ENCODE results near the gene UBE2M.

The UBE2M gene

GRCh38 chr19:58560921-58561320 lies 2.5 kb upstream of the UBE2M start:
- no peak for TF ChIP-seq CTCF (IDR thresholded peaks at IDR 0.05)
- Histone ChIP-seq H3K79me2 (peaks cover 21% of the 10 kb centered on the region), H3K9ac (no peak overlapping the region), H3K36me3 (ENCODE audit: control insufficient read depth, insufficient read depth, low read length) (no peaks in the 10 kb centered on the region), H3K27me3 (ENCODE audit: control insufficient read depth, insufficient read depth, low read length) (no peaks in the 10 kb centered on the region), H3K27ac (no peak overlapping the region), H3K9me3 (ENCODE audit: control insufficient read depth, low read length) (no peaks in the 10 kb centered on the region), H3K4me1 (peaks cover 35% of the 10 kb centered on the region), H2AFZ (no peak overlapping the region), H3K4me2 (ENCODE audit: low read length) (no peak overlapping the region), H3K4me3 (ENCODE audit: low read depth, low read length) (no peak overlapping the region)

GRCh38 chr19:58560007-58560887 lies 1.8 kb upstream of the UBE2M start:
- no peaks in the 10 kb centered on the region for H3K36me3 ChIP-seq (ENCODE audit: control insufficient read depth, insufficient read depth, low read length)
- H3K9me3 ChIP-seq (ENCODE audit: control insufficient read depth, low read length): no peaks in the 10 kb centered on the region
- H3K27me3 ChIP-seq (ENCODE audit: control insufficient read depth, insufficient read depth, low read length): no peaks in the 10 kb centered on the region
- peak overlapping the region; percentile 100 for H3K27ac ChIP-seq
- TF ChIP-seq CTCF (IDR thresholded peaks at IDR 0.05): no peak
- H2AFZ ChIP-seq: peak overlapping the region; percentile 92
- H3K4me3 ChIP-seq (ENCODE audit: low read depth, low read length): peak overlapping the region; percentile 91
- H3K79me2 ChIP-seq: peaks cover 28% of the 10 kb centered on the region
- H3K9ac ChIP-seq: no peak overlapping the region
- H3K4me1 ChIP-seq: peaks cover 39% of the 10 kb centered on the region
- peak overlapping the region; percentile 82 for H3K4me2 ChIP-seq (ENCODE audit: low read length)

GRCh38 chr19:58559275-58560006 lies 1.0 kb upstream of the UBE2M start:
- H3K4me2 ChIP-seq (ENCODE audit: low read length): peak overlapping the region; percentile 82
- H3K27ac ChIP-seq: peak overlapping the region; percentile 100
- H3K4me1 ChIP-seq: peaks cover 41% of the 10 kb centered on the region
- H3K36me3 ChIP-seq (ENCODE audit: control insufficient read depth, insufficient read depth, low read length): no peaks in the 10 kb centered on the region
- no peaks in the 10 kb centered on the region for H3K27me3 ChIP-seq (ENCODE audit: control insufficient read depth, insufficient read depth, low read length)
- peak overlapping the region; percentile 91 for H3K4me3 ChIP-seq (ENCODE audit: low read depth, low read length)
- TF ChIP-seq CTCF (IDR thresholded peaks at IDR 0.05): no peak
- H2AFZ ChIP-seq: peak overlapping the region; percentile 92
- peaks cover 31% of the 10 kb centered on the region for H3K79me2 ChIP-seq
- no peaks in the 10 kb centered on the region for H3K9me3 ChIP-seq (ENCODE audit: control insufficient read depth, low read length)
- H3K9ac ChIP-seq: peak overlapping the region; percentile 91

- no peak for TF ChIP-seq CTCF (IDR thresholded peaks at IDR 0.05)
- Histone ChIP-seq H3K4me2 (ENCODE audit: low read length) (peak overlapping the region; percentile 90), H3K4me3 (ENCODE audit: low read depth, low read length) (peak overlapping the region; percentile 91), H3K79me2 (peaks cover 38% of the 10 kb centered on the region), H3K36me3 (ENCODE audit: control insufficient read depth, insufficient read depth, low read length) (no peaks in the 10 kb centered on the region), H3K9ac (peak overlapping the region; percentile 99), H2AFZ (peak overlapping the region; percentile 92), H3K4me1 (peaks cover 45% of the 10 kb centered on the region), H3K9me3 (ENCODE audit: control insufficient read depth, low read length) (no peaks in the 10 kb centered on the region), H3K27me3 (ENCODE audit: control insufficient read depth, insufficient read depth, low read length) (no peaks in the 10 kb centered on the region), H3K27ac (peak overlapping the region; percentile 100)
Measured at GRCh38 chr19:58558623-58559274, 338 bp upstream of the UBE2M start.
